Fibroblast of peridontal ligament (primary cell): ENCODE measurements around the gene KCNMB3.
A peak's percentile ranks its signal among the peaks of the same experiment; 100 is the strongest.
"Not testable (repeated sequence)": the region's sequence is repeated elsewhere in the genome, so short reads cannot be mapped to it uniquely, and the experiment has no call there.

ENCODE experiments used
- DNase-seq: peaks from one replicate; pipeline ENCODE4 v3.0.0-alpha.2; 2010; ENCODE audit errors: extremely low read depth

KCNMB3 gene, protein sequence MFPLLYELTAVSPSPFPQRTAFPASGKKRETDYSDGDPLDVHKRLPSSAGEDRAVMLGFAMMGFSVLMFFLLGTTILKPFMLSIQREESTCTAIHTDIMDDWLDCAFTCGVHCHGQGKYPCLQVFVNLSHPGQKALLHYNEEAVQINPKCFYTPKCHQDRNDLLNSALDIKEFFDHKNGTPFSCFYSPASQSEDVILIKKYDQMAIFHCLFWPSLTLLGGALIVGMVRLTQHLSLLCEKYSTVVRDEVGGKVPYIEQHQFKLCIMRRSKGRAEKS

DNA sequence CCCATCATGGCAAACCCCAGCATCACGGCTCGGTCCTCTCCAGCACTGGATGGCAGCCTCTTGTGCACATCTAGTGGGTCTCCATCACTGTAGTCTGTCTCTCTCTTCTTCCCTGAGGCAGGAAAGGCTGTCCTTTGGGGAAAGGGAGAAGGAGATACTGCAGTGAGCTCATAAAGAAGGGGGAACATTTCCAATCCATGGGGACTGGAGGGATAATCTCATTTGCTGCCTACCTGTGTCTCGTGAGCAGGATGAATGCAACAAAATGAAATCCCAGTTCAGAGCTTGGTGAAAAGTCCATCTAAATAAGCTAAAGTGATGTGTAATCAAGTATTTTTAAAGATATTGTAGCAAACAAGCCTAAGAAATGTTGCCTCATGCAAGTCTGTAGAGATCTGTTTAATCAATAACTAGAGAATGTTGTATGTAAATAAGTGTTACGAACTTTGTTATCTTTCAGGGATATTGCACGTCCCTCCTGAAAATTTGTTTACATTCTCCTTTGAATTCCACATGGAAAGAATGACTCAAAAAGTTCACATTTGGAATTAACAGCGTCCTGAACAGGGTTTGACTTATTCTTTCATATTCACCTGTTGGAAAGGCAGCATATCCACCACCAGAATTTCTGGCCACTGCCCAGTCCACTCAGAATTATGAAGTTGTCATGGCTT lies at the start of gene KCNMB3:
TSS of gene KCNMB3 (minus strand) at position 312 of the 674 bp plus-strand sequence. CDS start at position 188, 124 bp downstream.
- no peak for DNase-seq

DNA sequence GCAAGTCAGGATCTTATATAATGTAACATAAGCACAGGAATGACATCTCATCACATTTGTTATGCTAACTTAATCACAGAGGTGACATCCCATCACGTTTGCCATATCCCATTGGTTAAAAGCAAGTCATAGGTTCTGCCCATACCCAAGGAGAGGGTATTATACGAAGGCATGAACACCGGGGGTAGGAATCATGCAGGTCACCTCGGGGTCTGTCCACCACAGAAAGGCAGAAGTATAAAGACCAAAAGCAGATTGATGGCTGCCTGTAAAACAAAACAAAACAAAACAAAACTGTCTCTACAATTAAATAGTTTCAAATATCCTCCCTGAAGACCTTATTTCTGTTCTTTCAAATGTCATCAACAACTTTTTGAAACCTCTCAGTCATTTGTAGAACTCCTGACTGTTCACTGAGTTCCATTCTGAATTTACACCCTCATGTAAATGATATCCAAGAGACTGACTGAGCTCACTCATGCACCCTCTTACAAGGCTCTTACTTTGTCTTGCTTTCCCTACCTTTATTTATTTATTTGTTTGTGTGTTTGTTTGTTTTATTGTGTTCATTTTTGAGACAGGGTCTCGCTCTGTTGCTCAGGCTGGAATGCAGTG lies 49.2 kb upstream of the KCNMB3 start:
- DNase-seq: no peak

DNA sequence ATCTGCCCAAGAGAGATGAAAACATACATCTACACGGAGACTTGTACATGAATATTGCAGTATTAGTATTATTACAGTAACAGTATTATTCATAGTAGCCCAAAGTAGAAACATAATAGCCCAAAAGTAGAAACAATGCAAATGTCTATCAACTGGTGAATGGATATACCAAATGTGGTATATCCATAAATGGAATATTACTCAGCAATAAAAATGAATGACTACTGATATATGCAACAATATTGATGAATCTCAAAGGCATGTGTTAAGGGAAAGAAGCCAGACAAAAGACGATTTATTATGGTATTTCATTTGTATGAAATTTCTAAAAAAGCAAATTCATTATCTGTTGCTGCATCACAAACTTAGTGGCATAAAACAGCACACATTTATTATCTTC lies 48.4 kb upstream of the KCNMB3 start:
- no peak for DNase-seq

DNA sequence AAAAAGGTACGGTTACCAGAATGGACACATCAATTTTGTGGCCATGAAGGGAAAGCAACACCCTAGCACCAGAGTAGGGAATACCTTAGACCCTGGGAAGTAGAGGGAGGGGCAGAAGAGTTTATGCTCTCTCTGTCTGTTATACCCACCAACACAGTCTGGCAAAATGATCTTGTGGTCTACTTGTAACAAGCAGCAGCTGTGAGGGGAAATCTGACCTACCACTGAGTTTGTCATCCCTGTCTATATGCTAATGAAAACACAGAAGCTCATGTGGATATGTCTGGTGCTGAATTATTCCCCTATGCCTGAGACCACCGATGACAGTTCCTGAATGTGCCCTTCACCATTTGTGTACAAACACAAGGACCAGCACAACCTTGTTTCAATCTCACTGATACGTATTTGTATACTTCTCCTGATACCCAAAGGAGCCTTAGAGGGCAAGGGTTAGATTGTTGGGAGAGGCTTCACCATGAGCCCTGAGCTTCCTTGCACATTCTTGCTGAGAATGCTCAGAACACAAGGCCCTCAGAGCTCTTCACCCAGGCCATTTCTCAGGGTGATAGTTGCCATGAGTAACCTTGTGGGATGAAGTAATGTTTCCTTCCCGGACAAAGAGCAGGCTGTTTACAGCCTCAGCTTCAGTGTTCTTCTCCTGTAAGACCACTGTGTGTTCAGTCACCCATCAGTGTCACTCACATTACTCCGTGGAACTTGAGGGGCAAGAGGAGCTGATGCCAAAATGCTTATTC lies 47.2 kb upstream of the KCNMB3 start:
- peak; percentile 26 for DNase-seq

DNA sequence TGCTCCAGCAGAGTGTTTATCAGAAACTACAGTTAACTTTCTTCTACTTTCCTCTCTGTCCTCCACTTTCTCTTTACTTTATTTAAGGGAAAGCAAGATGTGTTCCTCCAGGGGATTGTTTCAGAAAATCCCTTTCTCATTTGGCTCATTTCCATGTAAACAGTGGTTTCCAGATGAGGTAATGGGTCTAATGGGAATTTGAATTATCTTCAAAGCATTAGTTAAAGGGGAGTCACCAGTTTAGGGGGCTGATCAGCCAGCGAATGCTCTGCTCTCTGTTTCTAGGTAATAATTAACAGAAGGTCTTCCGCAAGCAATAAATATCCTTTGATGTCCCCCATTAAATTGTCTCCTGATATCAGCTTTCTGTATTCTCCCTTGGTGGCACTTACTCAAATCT lies 41.5 kb upstream of the KCNMB3 start:
- DNase-seq: no peak

DNA sequence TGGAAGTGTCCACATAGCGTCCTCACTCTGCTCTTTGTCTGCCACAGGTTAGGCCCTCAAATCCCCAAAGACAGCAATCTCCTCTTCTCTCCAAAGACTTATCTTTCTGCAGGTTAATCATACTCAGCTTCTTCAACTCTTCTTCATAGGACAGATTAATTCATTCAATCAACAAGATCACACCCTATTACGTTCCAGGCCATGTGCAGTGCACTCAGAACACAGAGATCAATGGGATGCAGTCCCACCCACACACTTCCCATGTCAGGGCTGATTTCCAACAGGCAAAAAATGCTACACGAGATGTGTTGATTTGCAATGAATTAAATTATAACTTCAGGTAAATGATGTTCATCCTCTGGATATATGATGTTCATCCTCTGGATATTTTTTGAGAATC lies 38.4 kb upstream of the KCNMB3 start:
- DNase-seq: no peak

DNA sequence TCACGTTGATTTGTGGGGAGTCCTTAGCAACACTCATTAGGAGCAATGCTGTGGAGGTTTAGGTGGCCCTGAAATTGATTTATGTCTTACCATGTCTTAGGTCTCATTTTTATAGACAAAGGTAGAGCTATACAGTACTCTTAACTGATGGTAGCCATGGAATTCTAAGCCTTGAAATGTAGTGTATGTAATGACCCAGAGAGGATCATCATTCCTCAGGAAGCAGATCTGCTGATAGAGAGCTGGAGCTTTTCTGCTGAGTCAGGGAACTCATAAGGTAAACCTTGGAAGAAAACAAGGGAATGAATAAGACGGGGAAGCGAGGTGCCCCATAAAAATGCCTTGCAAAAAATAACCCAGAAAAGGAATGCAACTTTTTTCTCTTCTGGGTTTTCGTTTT lies 37.9 kb upstream of the KCNMB3 start:
- no peak for DNase-seq

DNA sequence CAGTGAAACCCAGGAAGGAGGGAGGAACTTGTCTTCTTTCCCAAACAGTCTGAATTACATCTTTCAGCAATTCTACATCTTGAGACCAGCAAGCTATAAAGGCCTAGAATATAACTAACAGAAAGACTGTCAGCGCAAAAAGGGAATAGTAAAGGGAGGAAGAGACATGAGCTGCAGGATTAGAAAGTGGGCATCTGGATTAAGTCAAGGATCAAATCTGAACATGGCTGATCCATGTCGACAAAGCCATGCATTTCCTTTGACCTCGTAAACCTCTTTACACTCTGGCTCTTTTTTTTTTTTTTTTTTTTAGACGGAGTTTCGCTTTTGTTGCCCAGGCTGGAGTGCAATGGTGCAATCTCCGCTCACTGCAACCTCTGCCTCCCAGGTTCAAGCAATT lies 35.4 kb upstream of the KCNMB3 start:
- no peak for DNase-seq

DNA sequence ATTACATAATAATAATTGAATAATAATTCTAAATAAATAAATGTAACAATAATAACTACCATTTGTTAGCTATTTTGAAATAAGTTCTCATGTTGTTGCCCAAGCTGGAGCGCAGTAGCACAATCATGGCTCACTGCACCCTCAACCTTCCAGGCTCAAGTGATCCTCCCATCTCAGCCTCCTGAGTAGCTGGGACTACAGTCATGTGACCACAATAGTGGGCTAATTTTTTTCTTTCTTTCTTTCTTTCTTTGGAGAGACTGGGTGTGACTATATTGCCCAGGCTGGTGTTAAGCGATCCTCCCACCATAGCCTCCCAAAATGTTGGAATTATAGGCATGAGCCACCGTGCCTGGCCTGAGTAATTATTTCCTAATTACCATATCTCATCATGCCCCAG lies 30.9 kb upstream of the KCNMB3 start:
- no peak for DNase-seq

DNA sequence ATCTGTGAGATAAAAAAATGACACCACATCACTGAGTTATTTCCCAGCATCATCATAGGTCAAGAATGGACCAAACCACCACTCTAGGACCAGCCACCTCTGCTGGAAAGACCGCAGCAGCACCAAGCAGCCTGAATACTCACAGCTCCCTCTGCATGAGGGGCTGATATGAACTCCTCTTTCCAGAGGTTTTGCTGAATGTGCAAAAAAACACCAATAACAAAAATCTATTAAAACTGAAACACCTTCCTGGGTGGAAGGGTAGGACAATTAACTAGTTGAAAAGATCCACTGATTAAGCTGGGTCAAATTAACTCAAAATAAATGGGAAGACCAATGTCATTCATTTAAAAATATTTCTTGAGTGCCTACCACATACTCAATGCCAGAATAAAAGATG lies 28.9 kb upstream of the KCNMB3 start:
- DNase-seq: no peak

DNA sequence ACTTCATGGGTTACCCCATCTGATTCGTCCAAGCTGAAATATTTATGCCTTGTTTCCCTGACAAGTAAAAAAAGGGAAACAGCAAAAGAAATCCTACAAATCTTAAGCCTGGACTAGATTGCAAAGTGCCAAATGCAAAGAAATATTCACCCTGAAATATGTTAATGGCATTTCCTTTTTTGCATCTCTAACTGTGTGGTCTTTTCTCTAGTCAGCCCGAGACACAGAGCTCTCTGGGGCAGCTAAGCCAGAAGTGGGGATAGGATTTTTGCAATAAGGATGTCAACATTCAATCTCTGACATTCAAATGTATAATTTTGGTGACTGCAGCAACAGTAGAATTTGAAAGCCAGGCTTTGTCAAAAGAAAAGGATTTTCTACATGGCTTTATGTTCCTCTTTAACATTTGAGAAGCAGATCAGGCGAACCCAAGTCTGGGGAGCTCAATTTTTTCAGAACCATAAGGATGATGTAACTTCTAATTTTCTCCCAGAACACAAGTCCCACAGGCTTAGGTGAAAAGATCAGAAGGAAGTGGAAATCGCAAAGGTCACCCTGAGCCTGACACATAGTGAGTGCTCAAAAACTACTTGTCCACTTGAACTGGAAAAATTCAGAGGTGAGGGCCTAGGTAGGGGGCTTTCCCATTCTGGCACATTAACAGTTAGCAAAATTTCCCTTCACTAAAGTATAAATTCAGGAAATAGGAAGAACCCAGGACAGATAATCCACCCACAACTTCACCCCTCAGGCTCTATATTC lies 28.2 kb upstream of the KCNMB3 start:
- DNase-seq: no peak

DNA sequence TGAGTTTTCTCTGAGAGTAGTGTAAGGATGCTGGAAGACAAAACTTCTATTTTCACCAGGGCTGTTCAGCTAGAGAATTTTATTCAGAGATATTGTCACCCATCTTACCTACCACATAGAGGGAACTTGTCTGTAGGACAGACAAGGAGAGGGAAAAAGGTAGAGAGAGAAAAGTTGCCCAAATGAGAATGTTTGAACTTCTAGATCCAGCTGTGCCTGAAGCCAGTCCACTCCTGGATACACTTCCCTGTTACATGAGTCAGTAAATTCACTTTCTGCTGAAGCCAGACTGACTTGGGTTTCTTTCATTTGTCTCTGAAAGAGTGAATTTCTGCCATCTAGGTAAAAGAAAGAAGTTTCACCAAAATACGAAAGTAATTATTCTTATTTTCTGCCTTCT lies 27.2 kb upstream of the KCNMB3 start:
- DNase-seq: no peak

DNA sequence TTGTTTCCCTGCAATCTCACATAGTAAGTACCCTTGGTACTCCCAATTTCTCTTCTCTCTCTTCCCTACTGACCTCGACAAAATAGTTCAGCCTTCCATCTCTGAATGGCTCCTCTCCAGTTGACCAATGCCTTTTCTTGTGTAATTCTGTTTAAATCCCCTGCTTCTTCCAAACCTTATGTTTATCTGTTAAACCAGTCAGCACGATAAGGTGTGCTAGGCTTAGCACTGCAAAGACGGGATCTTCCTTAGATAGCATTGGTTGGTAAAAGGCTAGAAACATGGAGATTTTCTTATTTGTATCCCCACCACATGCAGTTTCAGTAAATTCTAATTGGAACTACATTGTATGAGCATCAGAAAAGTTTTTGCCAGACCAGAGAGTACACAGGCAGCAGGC lies 25.8 kb upstream of the KCNMB3 start:
- no peak for DNase-seq

DNA sequence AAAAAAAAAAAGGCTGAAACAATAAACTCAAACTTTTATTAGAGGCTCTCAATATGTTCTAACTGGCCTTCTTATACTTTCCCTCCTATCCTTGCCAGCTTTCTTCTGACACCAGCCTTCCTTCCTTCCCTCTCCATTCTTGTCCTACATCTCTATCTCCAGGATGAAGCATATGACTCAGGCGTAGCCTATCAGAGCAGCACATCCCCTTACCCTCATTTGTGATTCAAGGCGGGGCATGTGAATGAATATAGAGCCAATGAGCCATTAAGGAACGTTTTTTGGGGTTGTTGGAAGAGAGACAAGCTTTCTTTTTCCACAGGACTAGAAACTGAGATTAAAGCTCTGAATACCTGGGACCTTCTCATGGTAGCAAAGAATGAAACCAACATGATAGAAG lies 25.1 kb upstream of the KCNMB3 start:
- no peak for DNase-seq

DNA sequence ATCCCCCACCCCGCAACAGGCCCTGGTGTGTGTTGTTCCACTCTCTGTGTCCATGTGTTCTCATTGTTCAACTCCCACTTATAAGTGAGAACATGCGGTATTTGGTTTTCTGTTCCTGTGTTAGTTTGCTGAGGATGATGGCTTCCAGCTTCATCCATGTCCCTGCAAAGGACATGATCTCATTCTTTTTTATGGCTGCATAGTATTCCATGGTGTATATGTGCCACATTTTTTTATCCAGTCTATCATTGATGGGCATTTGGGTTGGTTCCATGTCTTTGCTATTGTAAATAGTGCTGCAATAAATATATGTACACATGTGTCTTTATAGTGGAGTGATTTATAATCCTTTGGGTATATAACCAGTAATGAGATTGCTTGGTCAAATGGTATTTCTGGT lies 23.5 kb upstream of the KCNMB3 start:
- DNase-seq: not testable (repeated sequence)

DNA sequence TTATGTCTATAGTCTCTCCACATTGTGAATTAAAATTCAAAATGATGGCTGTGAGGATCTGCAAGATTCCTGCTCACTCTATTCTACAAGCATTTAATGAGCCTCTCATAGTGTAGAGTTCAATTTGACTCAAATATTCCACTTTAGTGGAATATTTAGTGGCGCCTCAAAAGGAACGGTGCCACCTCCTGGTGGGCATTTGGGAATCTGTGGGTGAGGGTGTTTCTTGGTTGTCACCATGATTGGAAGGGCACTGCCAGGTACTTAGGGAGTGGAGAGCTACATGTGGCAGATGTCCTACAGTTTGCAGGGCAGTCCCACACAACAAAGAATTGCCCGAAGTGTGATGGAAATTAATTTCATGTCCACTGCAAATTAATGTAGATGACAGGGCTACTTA lies 21.5 kb upstream of the KCNMB3 start:
- peak; percentile 22 for DNase-seq

DNA sequence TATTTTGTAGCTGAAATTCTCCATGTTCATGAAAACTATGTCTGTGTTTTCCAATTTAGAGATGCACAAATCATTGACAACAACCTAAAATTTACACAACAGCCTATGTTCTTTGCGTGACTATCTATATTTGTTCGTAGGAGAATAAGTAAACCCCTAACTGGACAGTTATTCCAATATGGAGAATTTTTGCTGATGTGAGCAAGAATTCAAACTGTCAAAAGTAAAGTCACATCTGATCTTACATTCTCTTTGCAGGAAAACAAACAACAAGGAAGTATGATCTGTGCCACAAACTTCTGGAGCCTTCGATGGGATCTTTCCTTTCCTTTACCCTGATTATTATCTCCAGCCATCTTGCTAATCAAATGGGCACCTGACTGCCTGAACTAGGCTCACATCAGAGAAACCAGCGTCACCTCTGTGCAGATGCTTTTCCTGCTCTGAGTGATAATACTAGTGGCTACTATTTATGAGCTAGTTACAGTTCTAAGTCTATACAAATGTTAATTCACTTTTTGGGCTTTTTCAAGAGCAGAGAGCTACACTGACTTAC lies 18.3 kb upstream of the KCNMB3 start:
- no peak for DNase-seq

DNA sequence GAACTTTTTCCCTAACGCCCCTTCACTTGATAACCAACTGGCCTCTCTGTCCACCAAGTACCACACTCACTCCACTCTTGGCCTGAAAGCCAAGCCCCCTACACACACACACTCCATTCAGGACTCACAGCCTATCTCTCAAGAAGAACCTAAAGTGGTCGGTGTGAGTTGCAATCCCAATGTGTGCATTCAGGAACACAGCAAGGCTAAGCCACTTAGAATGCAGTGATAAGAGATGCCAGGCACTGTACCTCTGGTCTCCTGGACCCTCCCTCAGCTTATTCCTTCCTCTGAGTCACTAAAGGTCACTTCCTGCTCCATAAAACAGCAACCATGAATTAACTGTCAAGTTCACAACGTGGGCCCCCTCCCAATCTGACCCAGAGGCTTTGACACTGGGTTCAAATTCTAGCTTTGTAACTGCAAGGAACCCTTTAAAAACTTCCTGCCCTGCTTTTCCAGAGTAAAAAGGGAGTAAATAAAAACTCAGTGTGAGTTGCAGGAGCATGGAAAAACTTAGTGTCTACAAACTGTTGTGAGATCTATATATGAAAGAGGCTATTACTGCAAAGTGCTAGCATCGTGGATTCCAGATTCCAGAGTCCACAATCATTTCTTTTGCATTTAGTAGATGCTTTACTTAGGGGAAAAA lies 17.6 kb upstream of the KCNMB3 start:
- no peak for DNase-seq

DNA sequence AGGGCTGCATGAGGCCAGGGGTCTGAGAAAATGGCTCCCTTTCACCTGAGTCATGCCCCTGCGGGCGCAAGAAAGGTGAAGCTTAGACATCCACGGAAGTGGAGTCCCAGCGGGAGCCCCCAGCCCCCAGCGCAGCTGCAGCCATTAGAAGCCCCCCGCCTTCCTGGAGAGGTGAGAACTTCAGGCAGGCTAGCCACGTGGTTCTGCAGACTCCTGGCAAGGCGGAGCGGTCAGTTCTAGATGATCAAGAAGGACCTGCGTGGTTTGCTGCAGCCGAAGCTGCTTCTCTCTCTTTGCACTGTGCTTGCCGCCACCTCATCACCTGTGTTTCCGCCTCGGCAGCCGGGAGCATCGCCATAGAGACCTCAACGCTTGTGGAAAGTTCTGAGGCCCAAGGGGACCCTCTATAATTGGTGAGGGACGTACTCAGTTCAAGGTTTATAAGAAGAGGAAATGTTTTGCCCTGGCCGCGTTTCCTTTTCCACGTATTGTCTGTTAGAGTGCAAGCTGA lies 15.8 kb upstream of the KCNMB3 start:
- no peak for DNase-seq

DNA sequence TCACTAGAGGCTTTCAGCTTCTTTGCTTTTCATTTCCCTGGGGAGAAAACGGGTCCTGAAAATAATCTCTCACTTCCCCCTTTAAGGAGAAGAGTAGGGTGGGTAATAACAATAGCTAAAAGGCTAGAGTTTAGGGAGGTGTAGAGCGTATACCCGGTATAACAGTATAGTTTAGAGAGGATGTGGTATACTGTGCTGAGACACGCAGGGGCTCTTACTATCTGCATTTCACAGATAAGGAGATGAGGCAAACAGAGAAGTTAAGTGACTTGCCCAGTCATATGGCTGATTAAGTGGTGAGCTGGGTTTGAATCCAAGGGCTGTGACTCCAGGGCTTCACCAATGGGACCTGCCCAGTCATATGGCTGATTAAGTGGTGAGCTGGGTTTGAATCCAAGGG lies 15.0 kb upstream of the KCNMB3 start:
- no peak for DNase-seq

DNA sequence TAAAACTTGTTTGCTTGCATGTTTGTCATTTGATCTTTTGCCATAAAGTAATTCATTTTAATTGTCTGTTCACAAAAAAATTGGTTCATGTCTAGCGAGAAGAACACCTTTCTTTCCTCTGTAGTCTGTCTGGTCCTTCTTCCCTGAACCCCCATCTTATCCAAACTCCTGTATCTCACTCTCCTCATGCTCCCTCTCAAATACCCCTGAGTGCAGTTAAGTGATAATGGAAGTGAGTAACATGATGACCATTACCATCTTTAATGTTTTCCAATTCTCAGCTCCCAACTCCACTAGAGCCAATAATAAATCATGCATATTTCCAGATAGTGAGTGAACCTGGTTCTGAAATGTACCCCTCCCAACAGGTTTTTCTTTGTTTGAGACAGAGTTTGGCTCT lies 14.2 kb upstream of the KCNMB3 start:
- no peak for DNase-seq
